Breast epithelium (tissue), 3 donors: ENCODE data around the gene CRYZL1.

ENCODE experiments used
- POLR2A ChIP-seq: fragments of 450-650 bp; IDR thresholded peaks from one replicate; pipeline ENCODE4 v1.6.1; 2016; ENCODE audit warnings: antibody characterized with exemption, mild to moderate bottlenecking, moderate library complexity
- POLR2AphosphoS5 ChIP-seq, 3 donors: sonication (generic); formaldehyde crosslinking; IDR thresholded peaks; one replicate each; pipeline ENCODE4 v1.6.1; 2017; ENCODE audit warnings: antibody characterized with exemption in 3 of 3
- TF ChIP-seq, protein P1 (sequence below), 3 donors: fragments of 450-650 bp; IDR thresholded peaks; one replicate each; pipeline ENCODE4 v1.5.1; 2016 to 2017; ENCODE audit warnings: antibody characterized with exemption in 3 of 3, mild to moderate bottlenecking in 3 of 3, moderate library complexity in 3 of 3

DNA sequence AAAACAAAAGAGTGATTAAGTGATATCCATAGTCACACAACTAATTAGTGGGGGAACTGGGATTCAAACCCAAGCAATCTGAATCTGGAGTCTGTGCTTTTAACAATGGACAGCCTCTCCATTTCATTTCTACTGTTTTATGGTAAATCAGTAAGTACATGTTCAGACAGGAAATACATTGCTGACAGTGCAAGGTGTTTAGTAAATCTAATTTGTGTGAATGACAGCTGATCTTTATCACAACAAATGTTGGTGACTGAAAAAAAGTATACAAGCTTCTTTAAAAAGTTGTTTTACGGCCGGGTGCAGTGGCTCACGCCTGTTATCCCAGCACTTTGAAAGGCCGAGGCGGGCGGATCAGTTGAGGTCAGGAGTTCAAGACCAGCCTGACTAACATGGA lies 73.6 kb downstream of the CRYZL1 start:
- TF ChIP-seq, protein P1, sequence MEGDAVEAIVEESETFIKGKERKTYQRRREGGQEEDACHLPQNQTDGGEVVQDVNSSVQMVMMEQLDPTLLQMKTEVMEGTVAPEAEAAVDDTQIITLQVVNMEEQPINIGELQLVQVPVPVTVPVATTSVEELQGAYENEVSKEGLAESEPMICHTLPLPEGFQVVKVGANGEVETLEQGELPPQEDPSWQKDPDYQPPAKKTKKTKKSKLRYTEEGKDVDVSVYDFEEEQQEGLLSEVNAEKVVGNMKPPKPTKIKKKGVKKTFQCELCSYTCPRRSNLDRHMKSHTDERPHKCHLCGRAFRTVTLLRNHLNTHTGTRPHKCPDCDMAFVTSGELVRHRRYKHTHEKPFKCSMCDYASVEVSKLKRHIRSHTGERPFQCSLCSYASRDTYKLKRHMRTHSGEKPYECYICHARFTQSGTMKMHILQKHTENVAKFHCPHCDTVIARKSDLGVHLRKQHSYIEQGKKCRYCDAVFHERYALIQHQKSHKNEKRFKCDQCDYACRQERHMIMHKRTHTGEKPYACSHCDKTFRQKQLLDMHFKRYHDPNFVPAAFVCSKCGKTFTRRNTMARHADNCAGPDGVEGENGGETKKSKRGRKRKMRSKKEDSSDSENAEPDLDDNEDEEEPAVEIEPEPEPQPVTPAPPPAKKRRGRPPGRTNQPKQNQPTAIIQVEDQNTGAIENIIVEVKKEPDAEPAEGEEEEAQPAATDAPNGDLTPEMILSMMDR (IDR thresholded peaks at IDR 0.05) = no peak
- TF ChIP-seq POLR2A (no peak), POLR2AphosphoS5 (IDR thresholded peaks at IDR 0.05) (no peak)
